Spleen (tissue), 7 donors: Measurements from ENCODE around the gene ARRB2.

Experiments
- CTCF ChIP-seq, 11 experiments: fragments of 200-600 bp in 7 of 11; fragments of 450-650 bp in 4 of 11; sonication (generic) in 4 of 11; IDR thresholded peaks in 8 of 11; conservative IDR thresholded peaks in 3 of 11; 1 replicate in 7 of 11; 2 replicates in 4 of 11; pipeline versions ENCODE4 v1.4.0 to v1.8.0; 2016 to 2021; ENCODE audit warnings: antibody characterized with exemption in 11 of 11, inconsistent platforms in 4 of 11, mild to moderate bottlenecking in 1 of 11
- POLR2A ChIP-seq, 3 donors: fragments of 450-650 bp; IDR thresholded peaks; one replicate each; pipeline ENCODE4 v1.5.1; 2017; ENCODE audit warnings: antibody characterized with exemption in 3 of 3, mild to moderate bottlenecking in 1 of 3
- POLR2AphosphoS5 ChIP-seq, 3 donors: sonication (generic); formaldehyde crosslinking; IDR thresholded peaks; one replicate each; pipeline ENCODE4 v1.5.1; 2017; ENCODE audit warnings: antibody characterized with exemption in 3 of 3
- donor health status: DM: no; HTN: no; CAD: no; lungs with moderate emphysema.
- donor health status: DM: no; HTN: no; CAD: no.
- donor health status: DM: no; HTN: no; CAD: no.

GRCh38 chr17:4751932-4752331, 41.5 kb downstream of the ARRB2 start:
- TF ChIP-seq CTCF (IDR thresholded peaks at IDR 0.05 in 8 of 11, conservative IDR thresholded peaks at IDR 0.05 in 3 of 11), result no peak
- TF ChIP-seq POLR2A (IDR thresholded peaks at IDR 0.05), result no peak
- no peak for TF ChIP-seq POLR2AphosphoS5 (IDR thresholded peaks at IDR 0.05)
